ENCODE data around the gene CS. TPM values are rescaled to one million over a fixed set of nuclear protein-coding genes. Genes with fewer than 3 reads are reported as not detected.

Gene CS
- total and polyA plus RNA-seq, 2 donors (not counting 1 experiment from before 2014, with no cell fraction given), result 117 to 170 TPM

DNA sequence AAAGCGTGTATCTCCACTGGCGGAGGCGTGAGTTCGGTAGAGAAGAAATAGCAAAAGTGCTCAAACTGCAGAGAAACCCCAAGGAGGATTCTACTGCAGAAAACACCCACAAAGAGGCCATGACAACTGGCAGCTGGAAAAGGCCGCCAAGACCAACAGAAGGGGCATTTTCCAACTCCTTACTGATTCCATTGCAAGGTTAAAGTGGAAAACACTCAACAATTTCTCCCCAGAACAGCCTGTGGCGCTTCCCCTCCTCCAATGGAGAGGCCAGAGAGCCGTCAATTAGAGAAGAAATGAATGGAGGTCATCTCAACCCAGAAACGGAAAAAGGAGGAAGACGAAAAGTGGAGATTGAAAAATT, 41.3 kb downstream of the CS start:
- peaks cover 15% of the 10 kb centered on the region for H3K4me1 ChIP-seq (ENCODE audit: control insufficient read depth, extremely low read depth, insufficient read depth, low read length)
- peak overlapping the region; percentile 86 for H3K4me2 ChIP-seq (ENCODE audit: extremely low read depth, insufficient read depth, low read length)
- no peak for DNase-seq (ENCODE audit: low read depth in 2 of 2)
- H3K27ac ChIP-seq (ENCODE audit: insufficient read depth, low read length), result peak overlapping the region; percentile 80
- H3K9me3 ChIP-seq (ENCODE audit: control insufficient read depth, insufficient read depth, low read depth, low read length), result no peaks in the 10 kb centered on the region
- peak overlapping the region; percentile 81 for H3K9ac ChIP-seq (ENCODE audit: insufficient read depth, low read length)
- peaks cover 16% of the 10 kb centered on the region for H3K36me3 ChIP-seq (ENCODE audit: control insufficient read depth, insufficient read depth, low read length)
- H2AFZ ChIP-seq (ENCODE audit: low read length), result peak overlapping the region; percentile 74
- no peaks in the 10 kb centered on the region for H4K20me1 ChIP-seq (ENCODE audit: control insufficient read depth, extremely low read depth, insufficient read depth, low read length)
- peaks cover 34% of the 10 kb centered on the region for H3K79me2 ChIP-seq (ENCODE audit: control insufficient read depth, insufficient read depth, low read length)
- TF ChIP-seq EZH2 (IDR thresholded peaks at IDR 0.05; ENCODE audit: low read length, missing control alignments), result no peak
- TF ChIP-seq, protein P1, sequence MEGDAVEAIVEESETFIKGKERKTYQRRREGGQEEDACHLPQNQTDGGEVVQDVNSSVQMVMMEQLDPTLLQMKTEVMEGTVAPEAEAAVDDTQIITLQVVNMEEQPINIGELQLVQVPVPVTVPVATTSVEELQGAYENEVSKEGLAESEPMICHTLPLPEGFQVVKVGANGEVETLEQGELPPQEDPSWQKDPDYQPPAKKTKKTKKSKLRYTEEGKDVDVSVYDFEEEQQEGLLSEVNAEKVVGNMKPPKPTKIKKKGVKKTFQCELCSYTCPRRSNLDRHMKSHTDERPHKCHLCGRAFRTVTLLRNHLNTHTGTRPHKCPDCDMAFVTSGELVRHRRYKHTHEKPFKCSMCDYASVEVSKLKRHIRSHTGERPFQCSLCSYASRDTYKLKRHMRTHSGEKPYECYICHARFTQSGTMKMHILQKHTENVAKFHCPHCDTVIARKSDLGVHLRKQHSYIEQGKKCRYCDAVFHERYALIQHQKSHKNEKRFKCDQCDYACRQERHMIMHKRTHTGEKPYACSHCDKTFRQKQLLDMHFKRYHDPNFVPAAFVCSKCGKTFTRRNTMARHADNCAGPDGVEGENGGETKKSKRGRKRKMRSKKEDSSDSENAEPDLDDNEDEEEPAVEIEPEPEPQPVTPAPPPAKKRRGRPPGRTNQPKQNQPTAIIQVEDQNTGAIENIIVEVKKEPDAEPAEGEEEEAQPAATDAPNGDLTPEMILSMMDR (conservative IDR thresholded peaks at IDR 0.05 in 1 of 2, IDR thresholded peaks at IDR 0.05 in 1 of 2; ENCODE audit: low read depth in 1 of 2, low read length in 2 of 2), result no peak
- peak overlapping the region; percentile 43 to 82 (median 60) for H3K4me3 ChIP-seq (replicated peaks in 1 of 4; ENCODE audit: control extremely low read depth in 1 of 4, insufficient read depth in 1 of 4, low read depth in 3 of 4, low read length in 4 of 4)
- H3K27me3 ChIP-seq (ENCODE audit: control insufficient read depth, insufficient read depth, low read length), result no peaks in the 10 kb centered on the region

GRCh38 chr12:56258068-56258819, 41.9 kb downstream of the CS start, which contains the start of gene ANKRD52:
ANKRD52 (minus strand) TSS chr12:56258384; CDS start chr12:56258269, 115 bp downstream.
- Histone ChIP-seq H3K36me3 (ENCODE audit: control insufficient read depth, insufficient read depth, low read length) (peaks cover 18% of the 10 kb centered on the region), H3K4me1 (ENCODE audit: control insufficient read depth, extremely low read depth, insufficient read depth, low read length) (peaks cover 15% of the 10 kb centered on the region), H2AFZ (ENCODE audit: low read length) (peak within 1 kb of the TSS; percentile 74), H3K4me3 (replicated peaks in 1 of 4; ENCODE audit: control extremely low read depth in 1 of 4, insufficient read depth in 1 of 4, low read depth in 3 of 4, low read length in 4 of 4) (peak within 1 kb of the TSS; percentile 81 to 85 (median 83)), H3K4me2 (ENCODE audit: extremely low read depth, insufficient read depth, low read length) (peak within 1 kb of the TSS; percentile 92), H4K20me1 (ENCODE audit: control insufficient read depth, extremely low read depth, insufficient read depth, low read length) (no peaks in the 10 kb centered on the region), H3K27me3 (ENCODE audit: control insufficient read depth, insufficient read depth, low read length) (no peaks in the 10 kb centered on the region), H3K27ac (ENCODE audit: insufficient read depth, low read length) (peak within 1 kb of the TSS; percentile 80), H3K9ac (ENCODE audit: insufficient read depth, low read length) (peak within 1 kb of the TSS; percentile 81), H3K79me2 (ENCODE audit: control insufficient read depth, insufficient read depth, low read length) (peaks cover 34% of the 10 kb centered on the region), H3K9me3 (ENCODE audit: control insufficient read depth, insufficient read depth, low read depth, low read length) (no peaks in the 10 kb centered on the region)
- peak; percentile 68 to 74 for DNase-seq (ENCODE audit: low read depth in 2 of 2)
- TF ChIP-seq EZH2 (IDR thresholded peaks at IDR 0.05; ENCODE audit: low read length, missing control alignments), result no peak
- TF ChIP-seq, protein P1 (conservative IDR thresholded peaks at IDR 0.05 in 1 of 2, IDR thresholded peaks at IDR 0.05 in 1 of 2; ENCODE audit: low read depth in 1 of 2, low read length in 2 of 2), result peak; percentile 12 to 29

- TF ChIP-seq EZH2 (IDR thresholded peaks at IDR 0.05; ENCODE audit: low read length, missing control alignments), result no peak
- TF ChIP-seq, protein P1 (conservative IDR thresholded peaks at IDR 0.05 in 1 of 2, IDR thresholded peaks at IDR 0.05 in 1 of 2; ENCODE audit: low read depth in 1 of 2, low read length in 2 of 2), result no peak
- H3K4me2 ChIP-seq (ENCODE audit: extremely low read depth, insufficient read depth, low read length), result peak overlapping the region; percentile 92
- H3K4me3 ChIP-seq (replicated peaks in 1 of 4; ENCODE audit: control extremely low read depth in 1 of 4, insufficient read depth in 1 of 4, low read depth in 3 of 4, low read length in 4 of 4), result peak overlapping the region; percentile 81 to 85 (median 83)
- peak overlapping the region; percentile 81 for H3K9ac ChIP-seq (ENCODE audit: insufficient read depth, low read length)
- H4K20me1 ChIP-seq (ENCODE audit: control insufficient read depth, extremely low read depth, insufficient read depth, low read length), result no peaks in the 10 kb centered on the region
- peaks cover 25% of the 10 kb centered on the region for H3K36me3 ChIP-seq (ENCODE audit: control insufficient read depth, insufficient read depth, low read length)
- H3K27ac ChIP-seq (ENCODE audit: insufficient read depth, low read length), result peak overlapping the region; percentile 70
- peak in 1 of 2 donors; percentile 46 for DNase-seq (ENCODE audit: low read depth in 2 of 2)
- H3K79me2 ChIP-seq (ENCODE audit: control insufficient read depth, insufficient read depth, low read length), result peaks cover 34% of the 10 kb centered on the region
- peaks cover 15% of the 10 kb centered on the region for H3K4me1 ChIP-seq (ENCODE audit: control insufficient read depth, extremely low read depth, insufficient read depth, low read length)
- no peaks in the 10 kb centered on the region for H3K27me3 ChIP-seq (ENCODE audit: control insufficient read depth, insufficient read depth, low read length)
- no peaks in the 10 kb centered on the region for H3K9me3 ChIP-seq (ENCODE audit: control insufficient read depth, insufficient read depth, low read depth, low read length)
- no peak overlapping the region for H2AFZ ChIP-seq (ENCODE audit: low read length)
Measured at GRCh38 chr12:56257491-56258067, 42.6 kb downstream of the CS start.
